HG03520 (cell line): ENCODE data around the gene TMEM120A.

ENCODE experiments used
- ATAC-seq: cut with Tn5 transposase; IDR thresholded peaks from one replicate; pipeline ENCODE4 v1.9.1; 2021; ENCODE audit warnings: mild to moderate bottlenecking, moderate library complexity; ENCODE audit not compliant: unreplicated experiment

The TMEM120A gene

DNA sequence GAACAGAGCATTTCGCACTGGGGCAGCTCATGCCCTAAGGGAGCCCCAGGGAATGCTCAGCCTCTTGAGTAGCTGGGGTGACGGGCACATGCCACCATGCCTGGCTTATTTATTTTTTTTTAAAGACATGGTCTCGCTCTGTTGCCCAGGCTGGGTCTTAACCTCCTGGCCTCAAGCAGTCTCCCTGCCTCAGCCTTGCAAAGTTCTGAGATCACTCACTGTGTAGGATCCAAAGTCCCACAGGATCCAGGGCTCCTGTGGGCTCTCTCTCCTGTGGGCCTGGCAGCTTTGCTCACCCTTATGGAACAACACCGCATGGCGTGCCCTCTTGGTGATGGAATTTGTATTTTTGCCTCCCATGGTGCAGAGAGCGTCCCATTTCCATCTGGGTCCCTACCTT, 34.0 kb downstream of the TMEM120A start:
- no peak for ATAC-seq

DNA sequence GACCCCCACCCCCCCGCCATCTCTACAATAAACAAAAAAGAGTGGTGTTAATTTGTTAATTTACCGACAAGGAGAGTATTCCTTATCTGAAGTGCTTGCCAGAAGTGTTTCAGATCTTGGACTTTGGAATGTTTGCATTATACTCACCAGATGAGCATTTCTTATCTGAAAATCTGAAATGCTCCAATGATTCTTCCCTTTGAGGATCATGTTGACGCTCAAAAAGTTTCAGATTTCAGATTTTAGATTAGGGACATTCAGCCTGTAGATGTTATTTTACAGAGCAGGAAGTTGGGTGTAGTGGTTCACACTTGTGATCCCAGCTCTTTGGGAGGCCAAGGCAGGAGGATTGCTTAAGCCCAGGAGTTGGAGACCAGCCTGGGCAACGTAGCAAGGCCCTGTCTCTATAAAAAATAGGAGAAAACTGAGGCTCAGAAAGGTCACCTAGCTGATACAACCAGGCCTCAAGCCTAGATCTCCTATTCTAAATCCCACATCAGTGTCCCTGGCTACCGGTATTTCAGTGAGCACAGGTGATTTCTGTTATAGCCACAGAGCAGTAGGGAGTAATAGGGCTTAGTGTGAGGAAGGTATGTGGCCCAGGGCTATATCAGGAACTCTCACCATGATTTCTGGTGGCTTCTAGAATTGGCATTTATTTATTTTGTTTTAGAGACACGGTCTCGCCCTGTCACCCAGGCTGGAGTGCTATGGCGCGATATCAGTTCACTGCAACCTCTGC, 35.4 kb downstream of the TMEM120A start:
- ATAC-seq, result no peak

DNA sequence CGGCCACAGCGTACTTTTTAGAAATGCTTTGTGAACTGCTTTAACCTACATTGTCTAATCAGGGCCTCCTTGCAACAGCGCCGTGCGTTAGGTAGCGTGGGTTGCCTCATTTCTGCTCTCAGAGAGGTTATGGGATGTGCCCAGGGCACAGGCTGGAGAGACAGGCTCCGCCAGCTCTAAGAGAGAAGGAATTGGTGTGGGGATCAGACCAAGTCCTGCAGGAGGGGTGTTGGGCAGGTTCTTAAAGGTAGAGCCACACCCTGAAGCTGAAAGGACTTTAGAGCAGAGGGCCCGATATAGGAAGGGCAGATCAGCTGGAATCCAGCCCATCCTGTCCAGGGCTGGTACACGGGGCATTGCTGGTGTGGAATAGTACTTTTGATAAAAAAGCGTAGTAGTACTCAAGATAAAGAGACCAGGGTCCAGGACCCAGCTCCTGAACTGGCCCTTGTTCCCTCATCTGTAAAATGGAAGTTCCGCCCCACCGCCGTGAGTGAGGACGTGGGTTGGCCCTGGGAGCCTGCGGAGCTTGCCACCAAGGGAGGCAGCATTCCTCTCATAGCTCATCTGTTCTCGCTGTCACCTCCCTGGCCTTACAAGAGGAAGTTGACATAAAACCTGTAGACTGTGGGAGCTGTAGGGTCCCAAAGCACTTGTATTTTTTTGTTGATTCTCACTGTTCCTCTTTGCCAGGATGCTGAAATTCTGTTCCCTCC, 37.2 kb downstream of the TMEM120A start:
- ATAC-seq, result no peak

DNA sequence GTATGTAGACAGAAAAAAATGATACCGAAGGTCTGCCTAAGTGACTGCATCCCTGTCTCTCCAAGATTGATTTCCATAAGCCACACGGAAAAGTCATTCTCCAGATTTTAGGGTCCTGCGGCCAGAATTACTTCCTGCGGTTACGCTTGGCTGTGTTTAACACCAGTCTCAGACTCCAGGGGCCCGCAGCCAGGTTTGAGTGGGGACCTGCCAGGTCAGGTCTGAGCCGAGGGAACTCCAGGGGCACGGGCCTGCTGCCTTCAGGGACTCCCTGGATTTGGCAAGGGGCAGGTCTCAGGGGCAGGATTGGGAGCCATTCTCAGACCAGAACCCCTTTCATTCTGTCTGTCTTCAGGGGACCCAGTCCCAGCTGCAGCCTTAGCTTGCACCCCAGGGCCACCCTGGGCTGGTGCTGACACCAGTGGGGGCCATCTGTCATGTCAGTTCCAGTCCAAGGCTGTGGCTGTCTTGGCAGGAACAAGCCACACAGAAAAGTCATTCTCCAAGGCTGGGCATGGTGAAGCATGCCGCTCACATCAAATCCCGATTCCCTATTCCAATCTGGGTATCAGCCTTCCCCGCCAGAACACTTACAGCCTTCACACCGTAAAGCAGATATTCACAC, 39.0 kb downstream of the TMEM120A start:
- ATAC-seq, result no peak

DNA sequence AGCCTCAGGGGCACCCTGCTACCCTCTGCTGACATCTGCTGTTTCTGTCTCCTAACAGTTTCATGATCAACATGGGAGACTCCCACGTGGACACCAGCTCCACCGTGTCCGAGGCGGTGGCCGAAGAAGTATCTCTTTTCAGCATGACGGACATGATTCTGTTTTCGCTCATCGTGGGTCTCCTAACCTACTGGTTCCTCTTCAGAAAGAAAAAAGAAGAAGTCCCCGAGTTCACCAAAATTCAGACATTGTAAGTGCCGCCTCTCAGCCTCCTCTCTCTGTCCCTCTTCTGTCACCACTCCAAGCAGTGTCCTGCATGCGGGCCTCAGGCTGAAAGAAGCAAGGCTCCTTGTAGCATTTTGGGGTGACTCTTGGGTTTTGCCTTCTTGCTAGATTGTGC, 40.5 kb downstream of the TMEM120A start:
- no peak for ATAC-seq

DNA sequence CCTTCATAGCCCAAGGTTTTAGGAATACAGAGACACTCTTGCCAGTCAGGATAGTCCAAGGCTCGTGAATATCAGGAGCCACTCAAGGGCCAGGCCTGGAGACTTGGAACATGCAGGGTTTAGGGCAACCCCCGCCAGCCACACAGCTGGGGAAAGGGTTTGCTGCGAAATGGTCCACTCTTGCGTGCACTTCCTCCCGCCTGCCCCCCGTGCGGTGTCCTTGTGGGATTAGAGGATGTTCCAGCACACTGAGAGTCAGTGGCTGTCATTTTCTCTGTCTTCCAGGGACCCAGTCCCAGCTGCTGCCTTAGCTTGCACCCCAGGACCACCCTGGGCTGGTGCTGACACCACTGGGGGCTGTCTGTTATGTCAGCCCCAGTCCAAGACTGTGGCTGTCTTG, 41.0 kb downstream of the TMEM120A start:
- no peak for ATAC-seq

DNA sequence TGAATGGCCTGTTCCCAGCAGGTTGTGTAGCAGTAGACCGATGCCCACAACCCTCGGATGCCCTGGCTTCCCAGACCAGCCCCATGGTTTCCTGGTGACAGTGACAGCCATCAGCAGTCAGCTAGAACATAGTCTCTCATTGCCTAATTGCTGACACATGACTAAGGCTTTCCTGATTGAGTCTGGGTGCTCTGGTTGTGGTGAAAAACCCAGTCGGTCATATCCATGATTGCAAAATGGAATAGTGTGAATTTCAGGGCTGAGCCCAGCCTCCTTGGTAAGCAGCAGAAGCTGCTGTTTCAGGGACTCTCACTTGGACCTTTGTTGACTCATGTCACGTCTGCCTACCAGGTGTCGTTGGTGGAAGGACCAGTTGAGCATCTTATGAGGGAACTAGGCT, 42.9 kb downstream of the TMEM120A start:
- no peak for ATAC-seq

DNA sequence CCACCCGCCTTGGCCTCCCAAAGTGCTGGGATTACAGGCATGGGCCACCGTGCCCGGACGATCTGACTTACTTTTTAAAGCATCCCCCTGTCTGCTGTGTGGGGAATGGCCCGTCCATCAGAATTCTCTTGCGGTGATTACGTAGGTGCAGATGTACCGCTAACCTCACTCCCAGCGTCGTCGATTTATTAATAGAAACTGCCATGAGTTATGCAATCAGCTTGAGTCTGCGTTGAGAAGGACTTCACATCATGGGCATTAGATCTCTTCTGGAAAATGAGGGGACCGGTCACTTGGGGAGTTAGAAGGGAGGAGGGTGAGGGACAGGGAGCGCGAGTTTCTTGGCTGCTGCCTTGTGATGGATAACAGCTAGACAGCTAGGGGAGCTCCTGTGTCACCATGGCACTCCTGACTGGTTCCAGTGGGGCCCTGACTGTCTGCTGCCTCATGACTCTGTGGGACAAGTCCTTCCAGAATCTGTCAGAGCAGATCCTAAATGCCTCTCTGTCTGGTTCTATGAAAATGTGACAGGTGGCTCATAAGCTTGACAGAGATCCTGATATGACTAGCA, 44.2 kb downstream of the TMEM120A start:
- ATAC-seq, result no peak

DNA sequence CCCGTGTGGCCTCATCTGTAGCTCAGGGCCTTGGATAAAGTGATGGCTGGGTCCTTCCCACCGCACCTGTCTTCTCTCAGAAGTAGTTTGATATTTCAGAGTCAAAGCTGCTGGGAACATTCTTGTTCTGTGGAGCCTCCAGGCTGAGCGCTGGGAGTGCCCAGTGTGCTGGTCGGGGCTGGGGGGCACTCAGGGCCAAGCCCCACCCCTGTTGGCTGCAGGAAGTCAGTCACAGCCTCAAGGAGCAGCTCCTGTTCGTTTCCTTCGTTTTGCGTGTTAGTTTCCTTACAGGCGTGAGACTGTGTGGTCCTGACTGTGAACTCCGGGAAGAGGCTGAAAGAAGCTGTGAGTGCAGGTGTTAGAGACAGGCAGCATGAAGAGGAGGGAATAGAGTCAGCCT, 46.2 kb downstream of the TMEM120A start:
- no peak for ATAC-seq

DNA sequence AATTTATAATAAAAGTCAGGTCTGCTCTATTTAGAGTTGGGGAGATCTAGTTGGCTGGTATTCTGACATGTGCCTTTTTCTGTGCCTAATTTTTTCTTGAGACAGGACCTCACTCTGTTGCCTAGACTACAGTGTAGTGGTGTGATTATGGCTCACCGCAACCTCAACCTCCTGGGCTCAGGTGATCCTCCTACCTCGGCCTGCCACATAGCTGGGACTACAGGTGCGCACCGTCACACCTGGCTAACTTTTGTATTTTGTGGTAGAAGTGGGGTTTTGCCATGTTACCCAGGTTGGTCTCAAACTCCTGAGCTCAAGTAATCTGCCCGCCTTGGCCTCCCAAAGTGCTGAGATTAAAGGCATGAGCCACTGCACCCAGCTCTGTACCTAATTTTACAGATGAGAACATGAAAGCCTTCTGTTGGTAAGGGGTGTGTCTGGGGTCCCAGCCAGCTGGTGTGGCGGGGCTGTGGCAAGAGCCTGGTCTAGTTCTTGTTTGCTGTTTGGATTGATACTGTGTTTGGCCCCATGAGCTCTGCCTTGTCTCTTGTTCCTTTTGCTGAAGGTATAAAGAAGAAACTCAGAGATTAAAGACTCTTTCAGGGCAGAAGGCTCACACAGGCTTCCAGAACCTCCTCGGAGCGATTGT, 48.1 kb downstream of the TMEM120A start:
- no peak for ATAC-seq

DNA sequence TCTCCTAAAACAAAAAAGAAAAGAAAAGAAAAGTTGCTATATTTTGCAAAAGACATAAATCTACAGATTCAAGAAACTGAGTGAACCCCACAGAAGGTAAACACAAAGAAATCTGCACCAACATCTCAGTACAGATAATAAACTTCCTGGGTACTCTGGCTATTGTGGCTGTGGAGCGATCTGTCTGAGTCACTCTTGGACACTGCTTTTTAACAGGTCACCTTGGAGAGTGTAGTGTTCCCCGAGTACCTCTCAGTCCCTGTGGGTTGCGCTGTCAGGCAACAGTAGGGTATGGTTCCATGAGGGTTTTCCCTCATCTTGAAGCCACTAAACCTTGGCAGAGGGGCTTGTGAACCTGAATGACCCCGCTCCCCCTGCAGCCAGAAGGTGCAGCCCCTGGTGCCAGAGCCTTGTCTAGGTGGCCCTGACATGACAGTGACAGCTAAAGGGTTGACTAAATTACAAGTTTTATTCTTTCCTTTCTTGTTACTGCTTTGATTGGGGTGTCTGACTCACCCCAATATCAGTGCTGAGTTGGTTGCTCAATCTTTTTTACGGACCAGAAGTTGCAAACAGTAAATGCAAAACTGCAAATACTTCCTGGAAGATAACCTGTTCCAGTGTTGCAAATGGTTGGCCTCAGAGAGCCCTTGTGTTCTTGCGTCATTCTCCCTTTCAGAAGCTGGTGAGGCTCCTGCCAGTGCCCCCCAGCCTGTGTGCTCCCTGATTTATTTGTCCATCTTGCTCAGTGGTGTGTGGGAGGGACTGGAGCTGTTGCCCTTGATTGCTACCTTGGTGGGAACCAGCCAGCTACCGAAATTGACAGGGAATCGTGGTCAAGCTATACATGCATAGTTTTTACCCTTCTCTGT, 48.9 kb downstream of the TMEM120A start:
- no peak for ATAC-seq

DNA sequence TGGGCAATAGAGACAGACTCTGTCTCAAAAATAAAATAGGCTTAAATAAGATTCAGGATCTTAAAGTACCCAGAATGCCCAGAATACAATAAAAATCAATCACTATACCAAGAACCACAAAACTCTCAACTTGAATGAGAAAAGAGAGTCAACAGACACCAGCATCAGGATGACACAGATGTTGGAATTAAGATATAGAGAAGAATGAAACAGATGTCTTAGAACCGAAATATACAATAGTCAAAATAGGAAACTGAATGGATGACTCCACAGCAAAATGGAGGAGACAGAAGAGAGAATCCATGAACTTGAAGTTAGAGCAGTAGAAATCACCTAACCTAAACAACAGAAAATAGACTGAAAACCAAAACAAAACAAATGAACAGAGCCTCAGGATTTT, 49.9 kb downstream of the TMEM120A start:
- no peak for ATAC-seq

DNA sequence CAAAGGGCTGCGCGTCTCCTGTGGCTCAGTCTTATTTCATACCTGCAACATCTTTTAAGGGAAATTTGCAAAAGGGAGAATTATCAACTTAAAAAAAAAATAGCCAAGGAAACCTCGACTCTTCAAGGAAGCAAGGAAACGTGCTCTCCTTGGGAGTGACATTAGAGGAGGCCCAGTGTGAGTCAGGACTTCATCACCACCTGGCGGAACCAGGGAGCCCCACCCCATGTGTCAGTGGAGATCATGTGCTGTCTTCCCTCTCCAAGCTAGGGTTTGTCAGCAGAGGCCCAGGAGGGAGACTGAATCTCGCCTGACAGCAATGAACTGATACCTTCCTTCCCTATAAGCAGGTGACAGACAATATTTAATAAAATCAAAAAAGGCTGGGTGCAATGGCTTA, 50.5 kb downstream of the TMEM120A start:
- ATAC-seq, result no peak

DNA sequence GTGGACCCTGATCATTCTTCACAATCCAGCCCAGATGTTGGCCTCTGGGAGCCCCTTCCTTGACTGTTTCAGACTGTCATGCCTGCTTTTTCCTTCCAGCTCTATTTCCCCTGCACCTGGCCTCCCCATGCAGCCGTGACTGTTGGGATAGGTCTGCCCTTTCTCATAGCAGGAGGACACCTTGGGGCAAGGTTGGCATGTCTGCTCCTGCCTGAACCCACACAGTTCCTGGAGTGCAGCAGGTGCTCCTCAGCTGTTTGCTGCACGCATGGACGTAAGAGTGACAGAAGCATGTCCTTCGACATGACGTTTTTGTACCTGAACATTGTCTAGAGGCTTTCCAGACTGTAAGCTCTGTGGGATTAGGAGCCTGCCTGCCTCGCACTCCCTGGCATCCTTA, 55.5 kb downstream of the TMEM120A start:
- ATAC-seq, result no peak

DNA sequence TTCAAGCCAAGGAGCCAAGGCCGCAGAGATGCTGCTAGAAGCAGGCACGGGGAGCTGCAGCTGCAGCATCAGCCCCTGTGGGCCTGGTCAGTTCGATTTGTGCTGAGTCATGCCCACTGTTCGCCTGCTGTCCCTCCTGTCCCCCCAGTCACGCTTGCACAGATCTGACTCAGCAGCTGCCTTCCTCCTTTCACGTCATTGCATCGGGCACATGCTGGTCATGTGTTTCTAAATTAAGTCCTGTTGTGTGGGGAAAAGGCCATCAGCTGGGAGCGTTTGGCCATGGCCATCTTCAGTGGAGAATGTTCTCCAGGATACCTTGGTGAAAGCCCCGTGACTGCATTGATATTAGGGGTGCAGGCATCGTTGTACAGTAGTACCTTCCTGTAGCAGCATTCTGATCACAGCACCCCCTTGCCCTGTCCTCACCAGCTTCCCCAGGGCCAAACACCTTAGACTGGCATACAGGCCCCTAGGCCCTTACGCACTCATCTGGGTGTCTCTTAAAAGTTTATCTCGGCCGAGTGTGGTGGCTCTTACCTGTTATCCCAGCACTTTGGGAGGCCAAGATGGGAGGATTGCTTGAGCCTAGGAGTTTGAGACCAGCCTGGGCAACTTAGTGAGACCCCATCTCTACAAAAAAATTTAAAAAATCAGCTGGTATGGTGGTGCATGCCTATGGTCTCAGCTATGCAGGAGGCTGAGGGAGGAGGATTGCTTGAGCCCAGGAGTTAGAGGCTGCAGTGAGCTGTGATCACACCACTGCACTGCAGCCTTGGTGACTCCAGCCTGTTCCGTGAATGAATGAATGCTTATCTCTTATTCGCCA, 56.2 kb downstream of the TMEM120A start:
- no peak for ATAC-seq
